Stimulated activated CD8-positive, alpha-beta memory T cell treated with anti-CD3 and anti-CD28 coated beads, Interleukin-7, amount 100 ng/mL, for 48 hours (primary cell): ENCODE data around the gene MEX3A.
"Not testable (repeated sequence)": the region's sequence is repeated elsewhere in the genome, so short reads cannot be mapped to it uniquely, and the experiment has no call there.

ENCODE experiments used
- DNase-seq, 2 donors: peaks; one replicate each; pipeline ENCODE4 v3.0.0-alpha.2; 2020; ENCODE audit warnings: low read depth in 1 of 2; ENCODE audit errors: extremely low read depth in 1 of 2

The MEX3A gene

GRCh38 chr1:156060937-156061636 is 21.2 kb downstream of the MEX3A start, which contains the start of gene RAB25:
RAB25 (plus strand) TSS chr1:156061160; CDS start chr1:156061401, 241 bp downstream.
- DNase-seq: no peak

- DNase-seq: no peak
Observed at GRCh38 chr1:156056326-156056849, 25.9 kb downstream of the MEX3A start.

GRCh38 chr1:156055281-156056048 is 26.8 kb downstream of the MEX3A start:
- no peak for DNase-seq

GRCh38 chr1:156054500-156055280 is 27.6 kb downstream of the MEX3A start, which contains the start of gene LAMTOR2:
LAMTOR2 (plus strand) TSS chr1:156054782; CDS start chr1:156054890, 108 bp downstream.
- peak; percentile 93 to 96 for DNase-seq

- DNase-seq: peak; percentile 74 to 76
Observed at GRCh38 chr1:156053768-156054499, 28.3 kb downstream of the MEX3A start, which contains the start of gene UBQLN4. UBQLN4 (minus strand) TSS chr1:156053798; CDS start chr1:156053701, 97 bp downstream.

GRCh38 chr1:156052862-156053767 is 29.1 kb downstream of the MEX3A start:
- DNase-seq: peak; percentile 45 to 47

GRCh38 chr1:156051011-156051725 is 31.1 kb downstream of the MEX3A start:
- no peak for DNase-seq

GRCh38 chr1:156050376-156050775 is 31.9 kb downstream of the MEX3A start:
- no peak for DNase-seq

GRCh38 chr1:156048663-156049258 is 33.5 kb downstream of the MEX3A start:
- no peak for DNase-seq

GRCh38 chr1:156045076-156045475 is 37.2 kb downstream of the MEX3A start:
- peak in 1 of 2 donors; percentile 11 for DNase-seq

- no peak for DNase-seq
Observed at GRCh38 chr1:156042828-156043227, 39.4 kb downstream of the MEX3A start.

GRCh38 chr1:156034991-156035390 is 47.3 kb downstream of the MEX3A start:
- not testable (repeated sequence) for DNase-seq

GRCh38 chr1:156033011-156033410 is 49.3 kb downstream of the MEX3A start:
- no peak for DNase-seq

- DNase-seq: no peak
Observed at GRCh38 chr1:156026588-156026987, 55.7 kb downstream of the MEX3A start.

- DNase-seq: peak in 1 of 2 donors; percentile 17
Observed at GRCh38 chr1:156025876-156026275, 56.4 kb downstream of the MEX3A start.

GRCh38 chr1:156024801-156025200 is 57.5 kb downstream of the MEX3A start:
- DNase-seq: no peak
